HG03280 (cell line): ENCODE measurements around the gene TIGD3.

Experiments used
- ATAC-seq: cut with Tn5 transposase; IDR thresholded peaks from one replicate; pipeline ENCODE4 v1.9.1; 2021; ENCODE audit warnings: mild to moderate bottlenecking, moderate library complexity; ENCODE audit not compliant: unreplicated experiment

Gene TIGD3

GRCh38 chr11:65366340-65366773 is 11.8 kb downstream of the TIGD3 start:
- ATAC-seq: no peak

GRCh38 chr11:65370659-65371049 is 16.1 kb downstream of the TIGD3 start:
- ATAC-seq: no peak

GRCh38 chr11:65373839-65374580 is 19.5 kb downstream of the TIGD3 start:
- ATAC-seq: no peak

- ATAC-seq: no peak
These were observed 20.5 kb downstream of the TIGD3 start for GRCh38 chr11:65375012-65375411.

DNA sequence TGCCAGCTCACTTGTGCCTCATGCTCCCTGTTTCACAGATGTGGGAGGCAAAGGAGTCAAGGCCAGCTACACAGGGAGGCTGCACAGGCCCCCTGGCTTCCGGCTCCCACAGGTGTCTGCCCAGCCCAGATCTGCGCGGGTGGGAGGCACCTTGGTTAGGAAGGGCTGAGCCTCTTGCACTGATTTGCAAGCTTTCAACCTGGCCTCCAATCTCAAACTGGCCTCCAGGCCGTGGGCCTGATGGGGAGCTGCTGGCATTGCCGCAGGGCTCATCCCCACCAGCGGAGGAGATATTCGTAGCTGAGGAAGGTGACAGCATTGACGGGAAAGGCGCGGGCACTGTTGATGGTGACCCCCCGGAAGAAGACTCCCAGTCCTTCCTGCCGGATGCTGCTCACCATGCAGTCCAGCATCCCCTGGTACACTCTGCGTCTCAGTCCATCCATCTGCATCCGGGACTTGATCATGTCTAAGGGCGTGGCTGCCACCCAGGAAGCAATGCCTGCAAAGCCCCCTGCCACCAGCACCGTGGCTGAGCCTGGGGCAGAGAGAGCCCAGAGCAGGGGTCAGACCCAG is 21.7 kb downstream of the TIGD3 start:
- no peak for ATAC-seq

GRCh38 chr11:65377036-65377435 is 22.5 kb downstream of the TIGD3 start:
- ATAC-seq: no peak

DNA sequence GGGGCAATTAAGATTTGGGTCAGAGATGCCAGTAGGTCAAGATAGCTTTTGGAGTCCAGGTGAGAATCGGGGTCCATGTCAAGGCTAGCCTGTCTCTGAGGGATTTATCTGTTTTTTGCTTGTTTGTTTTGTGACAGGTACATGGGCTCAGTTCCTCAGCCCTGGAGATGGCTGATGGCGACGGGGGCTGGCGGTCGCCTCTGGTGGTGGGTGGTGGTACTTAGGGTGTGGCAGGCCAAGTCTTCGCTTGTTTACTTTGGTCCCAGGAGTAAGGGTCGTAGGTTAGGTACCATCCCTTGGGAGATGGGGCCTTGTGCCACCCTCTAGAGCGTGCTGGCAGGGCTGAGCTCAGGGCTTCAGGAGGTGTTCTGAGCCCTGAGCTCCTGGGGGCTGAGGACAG is 23.2 kb downstream of the TIGD3 start:
- no peak for ATAC-seq

- ATAC-seq: no peak
These were observed 23.8 kb downstream of the TIGD3 start for GRCh38 chr11:65378208-65378927.

DNA sequence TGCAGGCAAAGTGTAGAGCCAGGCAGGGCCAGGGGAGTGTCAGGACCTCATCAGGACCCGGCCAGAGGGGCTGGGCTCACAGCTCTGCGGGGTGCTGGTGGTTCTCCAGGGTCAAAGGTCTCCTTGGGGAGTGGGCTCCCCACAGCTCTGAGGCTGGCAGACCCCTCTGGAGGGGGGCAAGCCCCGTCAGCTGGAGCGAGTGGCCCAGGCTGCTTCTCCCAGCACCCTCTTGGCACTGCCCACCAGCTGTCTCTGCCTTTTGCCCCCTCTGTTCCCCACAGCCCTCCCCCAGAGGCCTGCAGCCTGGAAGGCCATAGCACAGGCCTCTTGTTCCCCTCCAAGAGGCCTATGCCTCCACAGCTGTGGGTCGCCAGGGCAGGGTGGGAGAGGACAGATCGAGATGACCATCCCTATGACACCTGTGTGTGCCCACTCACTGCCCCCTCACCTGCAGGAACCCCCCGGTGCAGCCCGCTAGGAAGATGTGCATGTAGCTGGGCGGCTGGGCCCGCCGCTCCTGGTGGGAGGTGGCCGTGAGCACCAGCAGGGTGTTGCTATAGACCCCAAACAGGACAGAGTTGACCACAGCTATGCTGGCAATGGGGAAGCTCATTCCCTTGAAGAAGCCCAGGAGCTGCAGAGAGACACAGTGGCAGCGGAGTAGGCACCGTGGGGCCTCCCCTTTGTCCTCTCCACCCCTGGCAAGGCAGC is 24.5 kb downstream of the TIGD3 start:
- ATAC-seq: no peak

GRCh38 chr11:65379698-65380459 is 25.3 kb downstream of the TIGD3 start:
- ATAC-seq: no peak

- no peak for ATAC-seq
These were observed 26.0 kb downstream of the TIGD3 start for GRCh38 chr11:65380460-65381119.

- ATAC-seq: no peak
These were observed 27.1 kb downstream of the TIGD3 start for GRCh38 chr11:65381716-65382032.

GRCh38 chr11:65382033-65382803 is 27.7 kb downstream of the TIGD3 start, which contains the start of gene SLC25A45:
Gene SLC25A45 (minus strand): TSS chr11:65382646. CDS start chr11:65381951, 695 bp downstream.
- ATAC-seq: peak; percentile 69

GRCh38 chr11:65382804-65383368 is 28.3 kb downstream of the TIGD3 start:
- no peak for ATAC-seq

DNA sequence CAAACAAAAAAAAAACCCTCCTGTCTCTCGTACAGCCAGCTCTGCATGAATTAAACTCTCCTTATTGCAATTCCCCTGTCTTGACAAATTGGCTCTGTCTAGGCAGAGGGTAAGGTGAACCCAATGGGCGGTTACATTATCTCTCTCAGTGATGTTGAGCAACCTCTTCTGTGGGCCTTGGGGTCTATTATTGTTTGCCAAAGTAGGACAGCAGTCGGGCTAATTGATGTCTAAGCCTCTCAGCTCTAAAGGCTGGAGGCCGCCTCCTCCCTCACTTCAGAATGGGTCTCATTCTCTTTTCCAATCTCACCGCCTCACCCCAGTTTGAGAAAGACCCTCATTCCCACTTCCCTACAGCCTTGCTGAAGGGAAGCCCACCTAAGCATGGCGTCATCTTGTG is 29.2 kb downstream of the TIGD3 start:
- no peak for ATAC-seq

DNA sequence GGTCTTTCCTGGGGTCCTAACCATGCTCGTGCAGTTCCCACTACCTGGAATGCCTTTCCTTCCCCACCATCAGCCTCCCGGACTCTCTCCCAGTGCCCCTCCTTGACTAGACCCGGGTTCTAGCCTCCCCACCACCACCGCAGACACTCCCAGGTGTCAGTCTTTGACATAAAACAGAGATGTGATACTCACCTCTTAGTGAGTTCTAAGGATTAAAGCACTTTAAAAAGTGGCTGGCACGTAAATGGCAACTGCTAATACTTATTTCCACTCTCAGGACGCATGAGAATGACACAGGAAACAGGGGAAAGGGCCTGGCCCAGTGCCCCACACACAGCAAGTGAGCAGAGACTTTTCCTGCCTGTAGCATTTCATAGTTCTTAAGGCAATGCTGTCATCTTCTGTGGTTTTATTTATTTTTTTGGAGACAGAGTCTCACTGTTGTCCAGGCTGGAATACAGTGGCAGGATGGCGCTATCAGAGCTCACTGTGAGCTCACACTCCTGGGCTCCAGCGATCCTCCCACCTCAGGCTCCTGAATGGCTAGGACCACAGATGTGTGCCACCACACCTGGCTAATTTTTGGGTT is 29.8 kb downstream of the TIGD3 start:
- ATAC-seq: no peak

GRCh38 chr11:65386307-65387140 is 32.0 kb downstream of the TIGD3 start, which contains the start of gene FRMD8:
Gene FRMD8 (plus strand): TSS chr11:65386637. CDS start chr11:65387037, 400 bp downstream.
- ATAC-seq: peak; percentile 47

DNA sequence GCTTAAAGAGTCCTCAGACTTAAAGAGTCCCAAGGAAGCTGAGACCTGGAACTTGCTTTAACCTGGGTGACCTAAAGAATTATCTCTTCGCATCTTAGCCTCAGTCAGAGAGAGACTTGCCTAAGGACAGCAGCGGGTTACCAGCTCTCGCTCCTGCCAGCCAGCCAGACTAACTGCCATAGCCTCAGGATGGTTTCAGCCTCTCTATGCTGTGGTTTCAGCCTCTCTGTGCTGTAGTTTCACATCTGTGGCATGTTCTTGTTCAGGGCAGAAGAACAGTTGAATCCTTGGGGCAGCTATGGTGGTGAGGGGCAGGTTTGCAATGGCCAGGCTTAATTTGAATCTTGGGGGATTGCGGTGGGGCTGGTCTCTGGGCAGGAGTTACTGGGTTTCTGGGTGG is 34.2 kb downstream of the TIGD3 start:
- no peak for ATAC-seq
